ENCODE data around the gene PIK3AP1. TPM values are rescaled to one million over a fixed set of nuclear protein-coding genes. Genes with fewer than 3 reads are reported as not detected.
A peak's percentile ranks its signal among the peaks of the same experiment; 100 is the strongest.

PIK3AP1 gene
- total and polyA plus RNA-seq, 10 of the 15 experiments (the other 5 are each of a cell fraction or from before 2014, with no cell fraction given): 26.2 to 306 (median 119) TPM

DNA sequence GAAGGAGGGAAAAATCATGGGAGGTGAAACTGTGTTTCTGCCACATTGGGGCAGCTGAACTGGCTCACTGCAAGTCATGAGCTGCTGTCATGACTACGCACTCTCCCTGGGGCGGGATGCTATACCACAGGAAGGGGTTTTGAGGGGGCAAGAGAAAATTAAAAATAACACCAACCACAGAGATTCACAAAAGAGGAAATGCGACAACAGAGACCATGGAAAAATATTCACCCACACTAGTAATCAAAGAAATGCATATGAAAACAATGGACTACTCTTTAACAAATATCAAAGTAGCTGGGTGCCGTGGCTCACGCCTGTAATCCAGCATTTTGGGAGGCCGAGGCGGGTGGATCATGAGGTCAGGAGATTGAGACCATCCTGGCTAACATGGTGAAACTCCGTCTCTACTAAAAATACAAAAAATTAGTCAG lies 68.3 kb downstream of the PIK3AP1 start:
- peak overlapping the region; percentile 72; the same call in 1 of the 2 replicates for H3K4me2 ChIP-seq (ENCODE audit: control insufficient read depth, insufficient read depth)
- no peak overlapping the region for H3K9ac ChIP-seq (ENCODE audit: control insufficient read depth, insufficient read depth, low read length)
- peaks cover 17% of the 10 kb centered on the region for H3K79me2 ChIP-seq (ENCODE audit: control insufficient read depth, insufficient read depth, low read length)
- H4K20me1 ChIP-seq (ENCODE audit: control insufficient read depth, insufficient read depth): 0 out of 2 replicates have a peak, but pooled peaks cover 4% of the 10 kb centered on the region
- ChIA-PET POLR2A (interaction anchor here (0.5 to 3.7 kb wide), 9 partner anchors 11 to 86 kb away, joined by 3 to 21 read pairs (median 5); no protein-coding TSS in a partner anchor), RAD21 (ENCODE audit: unreplicated experiment) (interaction anchor here (0.7 to 4.4 kb wide), 13 partner anchors 9 to 214 kb away, joined by 3 to 26 read pairs (median 4); no protein-coding TSS in a partner anchor), CTCF (interaction anchor here (1.0 to 4.9 kb wide), 8 partner anchors 9 to 89 kb away, joined by 3 to 24 read pairs (median 9); no protein-coding TSS in a partner anchor), SMC1A (ENCODE audit: uncharacterized antibody, unreplicated experiment) (interaction anchor here (0.9 to 7.1 kb wide), 18 partner anchors 9 to 185 kb away, joined by 3 to 56 read pairs (median 8); no protein-coding TSS in a partner anchor)
- peaks cover 4% of the 10 kb centered on the region; the same call in 2 of the 3 replicates for H3K9me3 ChIP-seq (replicated peaks; ENCODE audit: control insufficient read depth, insufficient read depth, low read length)
- H3K36me3 ChIP-seq (ENCODE audit: control insufficient read depth in 2 of 2, insufficient read depth in 2 of 2, low read length in 1 of 2): peaks cover 38 to 67% of the 10 kb centered on the region in 2 experiments
- H3K27ac ChIP-seq (ENCODE audit: control insufficient read depth, insufficient read depth): peak overlapping the region; percentile 79
- peaks cover 50% of the 10 kb centered on the region for H3K4me1 ChIP-seq (ENCODE audit: control insufficient read depth, insufficient read depth, low read length)
- ATAC-seq (peak; percentile 89), DNase-seq (ENCODE audit: low read depth, low spot score) (peak; percentile 79), FAIRE-seq (peak; percentile 72)
- in situ Hi-C loops (cut with MboI) (no loop called here), intact Hi-C loops (cut with micrococcal nuclease; ENCODE audit: unreplicated experiment) (loop anchor here (2.0 kb wide), 1 partner anchor 49 kb away; no protein-coding TSS in a partner anchor)
- BruUV-seq (replicated peaks): no TSS peak
- no peaks in the 10 kb centered on the region for H3K27me3 ChIP-seq (replicated peaks in 1 of 2; ENCODE audit: control insufficient read depth in 2 of 2, insufficient read depth in 2 of 2, low read length in 1 of 2)
- no peak overlapping the region for H2AFZ ChIP-seq (ENCODE audit: control insufficient read depth, low read depth, low read length)
- no peak overlapping the region for H3K4me3 ChIP-seq
- 20% methylated on average over 8 of the region's 8 CpGs for WGBS (ENCODE audit: insufficient coverage, insufficient replicate concordance, low lambda C conversion rate, missing lambda C conversion rate)
- TF ChIP-seq NR2F1 (conservative IDR thresholded peaks at IDR 0.05) (peak; percentile 56; the same call in 1 of the 2 replicates), BCL3 (IDR thresholded peaks at IDR 0.05; ENCODE audit: borderline replicate concordance, insufficient read depth, low read depth, low read length, poor library complexity, severe bottlenecking) (peak; percentile 83), SKIL (IDR thresholded peaks at IDR 0.05; ENCODE audit: low read depth, poor library complexity, severe bottlenecking) (peak; percentile 63), RAD21 (IDR thresholded peaks at IDR 0.05; ENCODE audit: insufficient read depth, low read depth, low read length) (0 out of 2 replicates have a peak, but pooled peaks have one; percentile 2), EGR1 (IDR thresholded peaks at IDR 0.05; ENCODE audit: borderline replicate concordance in 1 of 2, low read depth in 2 of 2, low read length in 2 of 2) (peak in 1 of 2 experiments; percentile 11; a peak in 1 of 3 replicates), BACH1 (IDR thresholded peaks at IDR 0.05; ENCODE audit: borderline replicate concordance) (peak; percentile 73; the same call in 1 of the 2 replicates), CEBPB (IDR thresholded peaks at IDR 0.05; ENCODE audit: borderline replicate concordance in 1 of 2, low read depth in 2 of 2, low read length in 2 of 2) (0 out of 4 replicates have a peak, but pooled peaks of 1 of the 2 experiments have one; percentile 34), ZNF384 (IDR thresholded peaks at IDR 0.05; ENCODE audit: borderline replicate concordance, low read depth, low read length) (no peak), GABPA (IDR thresholded peaks at IDR 0.05; ENCODE audit: low read depth) (0 out of 2 replicates have a peak, but pooled peaks have one; percentile 15), IKZF1 (conservative IDR thresholded peaks at IDR 0.05) (peak; percentile 95), PAX5 (IDR thresholded peaks at IDR 0.05; ENCODE audit: borderline replicate concordance, low read depth, low read length) (0 out of 2 replicates have a peak, but pooled peaks have one; percentile 64), ETV6 (conservative IDR thresholded peaks at IDR 0.05 in 1 of 2, IDR thresholded peaks at IDR 0.05 in 1 of 2; ENCODE audit: borderline replicate concordance in 1 of 2, low read depth in 1 of 2) (peak in 1 of 2 experiments; percentile 57; a peak in 1 of 4 replicates), NBN (IDR thresholded peaks at IDR 0.05) (peak; percentile 91), YY1 (IDR thresholded peaks at IDR 0.05; ENCODE audit: low read depth, low read length) (0 out of 2 replicates have a peak, but pooled peaks have one; percentile 35)
- TF ChIP-seq, protein P1, sequence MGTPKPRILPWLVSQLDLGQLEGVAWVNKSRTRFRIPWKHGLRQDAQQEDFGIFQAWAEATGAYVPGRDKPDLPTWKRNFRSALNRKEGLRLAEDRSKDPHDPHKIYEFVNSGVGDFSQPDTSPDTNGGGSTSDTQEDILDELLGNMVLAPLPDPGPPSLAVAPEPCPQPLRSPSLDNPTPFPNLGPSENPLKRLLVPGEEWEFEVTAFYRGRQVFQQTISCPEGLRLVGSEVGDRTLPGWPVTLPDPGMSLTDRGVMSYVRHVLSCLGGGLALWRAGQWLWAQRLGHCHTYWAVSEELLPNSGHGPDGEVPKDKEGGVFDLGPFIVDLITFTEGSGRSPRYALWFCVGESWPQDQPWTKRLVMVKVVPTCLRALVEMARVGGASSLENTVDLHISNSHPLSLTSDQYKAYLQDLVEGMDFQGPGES (IDR thresholded peaks at IDR 0.05): no peak
- TF ChIP-seq, protein P2, sequence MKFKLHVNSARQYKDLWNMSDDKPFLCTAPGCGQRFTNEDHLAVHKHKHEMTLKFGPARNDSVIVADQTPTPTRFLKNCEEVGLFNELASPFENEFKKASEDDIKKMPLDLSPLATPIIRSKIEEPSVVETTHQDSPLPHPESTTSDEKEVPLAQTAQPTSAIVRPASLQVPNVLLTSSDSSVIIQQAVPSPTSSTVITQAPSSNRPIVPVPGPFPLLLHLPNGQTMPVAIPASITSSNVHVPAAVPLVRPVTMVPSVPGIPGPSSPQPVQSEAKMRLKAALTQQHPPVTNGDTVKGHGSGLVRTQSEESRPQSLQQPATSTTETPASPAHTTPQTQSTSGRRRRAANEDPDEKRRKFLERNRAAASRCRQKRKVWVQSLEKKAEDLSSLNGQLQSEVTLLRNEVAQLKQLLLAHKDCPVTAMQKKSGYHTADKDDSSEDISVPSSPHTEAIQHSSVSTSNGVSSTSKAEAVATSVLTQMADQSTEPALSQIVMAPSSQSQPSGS (IDR thresholded peaks at IDR 0.05; ENCODE audit: low read length): peak; percentile 30; the same call in 1 of the 2 replicates

Measured in GM12878 (cell line).